Neural cell (in vitro differentiated cells): ENCODE data around the gene ATF6.

Source experiments
- CTCF ChIP-seq: fragments of 450-650 bp; IDR thresholded peaks from 2 replicates; pipeline ENCODE4 v1.5.1; 2014; ENCODE audit warnings: antibody characterized with exemption, mild to moderate bottlenecking, moderate library complexity; ENCODE audit not compliant: poor library complexity, severe bottlenecking
- EP300 ChIP-seq: fragments of 450-650 bp; conservative IDR thresholded peaks from 2 replicates; pipeline ENCODE4 v1.6.1; 2014; ENCODE audit warnings: antibody characterized with exemption, mild to moderate bottlenecking, moderate library complexity; ENCODE audit not compliant: poor library complexity, severe bottlenecking
- EZH2 ChIP-seq: fragments of 200-600, 300-800 bp; shearing (Covaris generic), sonication (generic); IDR thresholded peaks from 2 replicates; pipeline ENCODE4 v1.6.1; 2014; ENCODE audit warnings: antibody characterized with exemption, low read length, borderline replicate concordance, mild to moderate bottlenecking; ENCODE audit not compliant: insufficient read depth, poor library complexity, severe bottlenecking
- MXI1 ChIP-seq: fragments of 450-650 bp; conservative IDR thresholded peaks from 2 replicates; pipeline ENCODE4 v1.6.1; 2014; ENCODE audit warnings: antibody characterized with exemption, mild to moderate bottlenecking; ENCODE audit not compliant: poor library complexity, severe bottlenecking
- POLR2AphosphoS5 ChIP-seq: IDR thresholded peaks from 2 replicates; pipeline ENCODE4 v1.6.1; 2012
- RAD21 ChIP-seq: fragments of 450-650 bp; conservative IDR thresholded peaks from 2 replicates; pipeline ENCODE4 v1.6.1; 2014; ENCODE audit warnings: antibody characterized with exemption, mild to moderate bottlenecking, moderate library complexity
- SMC3 ChIP-seq: fragments of 450-650 bp; conservative IDR thresholded peaks from 2 replicates; pipeline ENCODE4 v1.6.1; 2014; ENCODE audit warnings: antibody characterized with exemption, mild to moderate bottlenecking, moderate library complexity; ENCODE audit not compliant: poor library complexity
- TAF1 ChIP-seq: IDR thresholded peaks from 2 replicates; pipeline ENCODE4 v1.6.1; 2012; ENCODE audit warnings: low read depth

- TF ChIP-seq POLR2AphosphoS5 (peak; percentile 92), CTCF (peak; percentile 71), EZH2 (no peak), EP300 (peak; percentile 11), MXI1 (peak; percentile 84), TAF1 (peak; percentile 81), RAD21 (no peak), SMC3 (no peak)
Observed at GRCh38 chr1:161749509-161750407, 16.4 kb upstream of the ATF6 start, which contains the start of gene DUSP12.
